GM19193 (cell line): ENCODE results near the gene SPINDOC.

ENCODE experiments used
- POLR2A ChIP-seq: IDR thresholded peaks from 4 replicates; pipeline ENCODE4 v1.6.1; 2011; ENCODE audit not compliant: insufficient read depth, insufficient read length; ENCODE audit errors: extremely low read depth

Gene SPINDOC

GRCh38 chr11:63779039-63779438, 34.2 kb upstream of the SPINDOC start:
- no peak for TF ChIP-seq POLR2A

GRCh38 chr11:63782749-63783148, 30.5 kb upstream of the SPINDOC start:
- TF ChIP-seq POLR2A, result no peak

GRCh38 chr11:63783925-63784592, 29.2 kb upstream of the SPINDOC start:
- TF ChIP-seq POLR2A, result no peak

- no peak for TF ChIP-seq POLR2A
These were observed 27.4 kb upstream of the SPINDOC start for GRCh38 chr11:63785823-63786222.

GRCh38 chr11:63791495-63792167, 21.6 kb upstream of the SPINDOC start:
- TF ChIP-seq POLR2A, result no peak

GRCh38 chr11:63793161-63793560, 20.1 kb upstream of the SPINDOC start:
- TF ChIP-seq POLR2A, result no peak

GRCh38 chr11:63795066-63795465, 18.2 kb upstream of the SPINDOC start:
- TF ChIP-seq POLR2A, result no peak

GRCh38 chr11:63800921-63801320, 12.3 kb upstream of the SPINDOC start:
- no peak for TF ChIP-seq POLR2A

- TF ChIP-seq POLR2A, result no peak
These were observed 10.4 kb upstream of the SPINDOC start for GRCh38 chr11:63802637-63803414.

GRCh38 chr11:63804259-63804658, 9.0 kb upstream of the SPINDOC start:
- TF ChIP-seq POLR2A, result no peak

- TF ChIP-seq POLR2A, result no peak
These were observed 7.3 kb upstream of the SPINDOC start for GRCh38 chr11:63805844-63806415.

GRCh38 chr11:63811522-63811921, 1.7 kb upstream of the SPINDOC start:
- no peak for TF ChIP-seq POLR2A

GRCh38 chr11:63813563-63814382, 517 bp downstream of the SPINDOC start:
- TF ChIP-seq POLR2A, result no peak

- no peak for TF ChIP-seq POLR2A
These were observed 1.1 kb downstream of the SPINDOC start for GRCh38 chr11:63814383-63814736.

GRCh38 chr11:63816166-63816565, 2.9 kb downstream of the SPINDOC start:
- no peak for TF ChIP-seq POLR2A
